ENCODE results near the gene E2F4. TPM values are rescaled to one million over a fixed set of nuclear protein-coding genes. Genes with fewer than 3 reads are reported as not detected.

E2F4 gene
- total RNA-seq, 1 experiment from 2014 or later, result 109 TPM

- no peak for DNase-seq (ENCODE audit: low read depth)
These were observed 16.4 kb downstream of the E2F4 start for GRCh38 chr16:67208154-67208896.

- DNase-seq (ENCODE audit: low read depth), result no peak
These were observed 17.6 kb downstream of the E2F4 start for GRCh38 chr16:67209565-67209964.

- no peak for DNase-seq (ENCODE audit: low read depth)
These were observed 18.3 kb downstream of the E2F4 start for GRCh38 chr16:67210069-67210937.

- DNase-seq (ENCODE audit: low read depth), result no peak
These were observed 19.7 kb downstream of the E2F4 start for GRCh38 chr16:67211674-67212073.

- DNase-seq (ENCODE audit: low read depth), result no peak
These were observed 20.8 kb downstream of the E2F4 start for GRCh38 chr16:67212766-67213165.

GRCh38 chr16:67213197-67214019 is 21.5 kb downstream of the E2F4 start:
- DNase-seq (ENCODE audit: low read depth), result no peak

GRCh38 chr16:67215706-67216105 is 23.8 kb downstream of the E2F4 start:
- no peak for DNase-seq (ENCODE audit: low read depth)

- DNase-seq (ENCODE audit: low read depth), result no peak
These were observed 24.9 kb downstream of the E2F4 start for GRCh38 chr16:67216612-67217490.

- no peak for DNase-seq (ENCODE audit: low read depth)
These were observed 32.0 kb downstream of the E2F4 start for GRCh38 chr16:67223992-67224391.

- no peak for DNase-seq (ENCODE audit: low read depth)
These were observed 34.4 kb downstream of the E2F4 start for GRCh38 chr16:67226295-67226803.

- DNase-seq (ENCODE audit: low read depth), result peak; percentile 99
These were observed 35.0 kb downstream of the E2F4 start, which contains the start of gene TMEM208 for GRCh38 chr16:67226804-67227566. Gene TMEM208, plus strand, starts transcription at chr16:67227130. Its CDS starts 89 bp downstream, at chr16:67227219.

- no peak for DNase-seq (ENCODE audit: low read depth)
These were observed 35.6 kb downstream of the E2F4 start for GRCh38 chr16:67227567-67227921.

- DNase-seq (ENCODE audit: low read depth), result no peak
These were observed 36.3 kb downstream of the E2F4 start for GRCh38 chr16:67228034-67228785.

GRCh38 chr16:67228905-67229304 is 37.0 kb downstream of the E2F4 start:
- no peak for DNase-seq (ENCODE audit: low read depth)

GRCh38 chr16:67229906-67230808 is 38.2 kb downstream of the E2F4 start:
- DNase-seq (ENCODE audit: low read depth), result peak; percentile 2

GRCh38 chr16:67230809-67231660 is 39.1 kb downstream of the E2F4 start:
- peak; percentile 5 for DNase-seq (ENCODE audit: low read depth)

GRCh38 chr16:67233596-67233995 is 41.6 kb downstream of the E2F4 start:
- DNase-seq (ENCODE audit: low read depth), result no peak
